GDM1 (cell line): ENCODE results near the gene SGCE.
"Not testable (repeated sequence)": the region's sequence is repeated elsewhere in the genome, so short reads cannot be mapped to it uniquely, and the experiment has no call there.

Experiments used
- DNase-seq: peaks from one replicate; lab custom pipeline; 2025; lab: John Stamatoyannopoulos, UW

Gene SGCE

GRCh38 chr7:94655848-94656657 is at the start of gene SGCE:
Gene SGCE (minus strand): TSS chr7:94656133. CDS start chr7:94656098, 35 bp downstream.
- no peak for DNase-seq

GRCh38 chr7:94705155-94706021 is 49.5 kb upstream of the SGCE start:
- not testable (repeated sequence) for DNase-seq

GRCh38 chr7:94701555-94701973 is 45.6 kb upstream of the SGCE start:
- DNase-seq: no peak

- no peak for DNase-seq
These were observed 45.1 kb upstream of the SGCE start for GRCh38 chr7:94700926-94701554.

- DNase-seq: no peak
These were observed 42.3 kb upstream of the SGCE start for GRCh38 chr7:94698275-94698674.

- DNase-seq: no peak
These were observed 41.4 kb upstream of the SGCE start for GRCh38 chr7:94697035-94697974.

GRCh38 chr7:94687810-94688209 is 31.9 kb upstream of the SGCE start:
- no peak for DNase-seq

GRCh38 chr7:94687076-94687475 is 31.1 kb upstream of the SGCE start:
- no peak for DNase-seq

- DNase-seq: no peak
These were observed 27.1 kb upstream of the SGCE start for GRCh38 chr7:94683066-94683465.

GRCh38 chr7:94679358-94679757 is 23.4 kb upstream of the SGCE start:
- no peak for DNase-seq

- no peak for DNase-seq
These were observed 20.5 kb upstream of the SGCE start for GRCh38 chr7:94676431-94676830.

- DNase-seq: no peak
These were observed 19.4 kb upstream of the SGCE start for GRCh38 chr7:94675356-94675755.

- no peak for DNase-seq
These were observed 15.7 kb upstream of the SGCE start for GRCh38 chr7:94671444-94672235.

- no peak for DNase-seq
These were observed 14.0 kb upstream of the SGCE start for GRCh38 chr7:94669773-94670495.

GRCh38 chr7:94666879-94667587 is 11.1 kb upstream of the SGCE start:
- no peak for DNase-seq

- no peak for DNase-seq
These were observed 9.5 kb upstream of the SGCE start for GRCh38 chr7:94665426-94665825.

GRCh38 chr7:94664023-94664422 is 8.1 kb upstream of the SGCE start:
- no peak for DNase-seq

- DNase-seq: no peak
These were observed 6.6 kb upstream of the SGCE start for GRCh38 chr7:94662548-94662947.

GRCh38 chr7:94660006-94660405 is 4.1 kb upstream of the SGCE start:
- no peak for DNase-seq
